ENCODE measurements around the gene HOXA11. TPM values are rescaled to one million over a fixed set of nuclear protein-coding genes. Genes with fewer than 3 reads are reported as not detected.

HOXA11 gene
- polyA plus RNA-seq, 3 donors, result 30.6 to 39.2 (median 37.7) TPM

GRCh38 chr7:27139334-27140125, 45.5 kb downstream of the HOXA11 start:
- DNase-seq, result no peak

GRCh38 chr7:27138985-27139333, 46.1 kb downstream of the HOXA11 start:
- DNase-seq, result no peak

- no peak for DNase-seq
Observed at GRCh38 chr7:27138472-27138871, 46.6 kb downstream of the HOXA11 start.

DNA sequence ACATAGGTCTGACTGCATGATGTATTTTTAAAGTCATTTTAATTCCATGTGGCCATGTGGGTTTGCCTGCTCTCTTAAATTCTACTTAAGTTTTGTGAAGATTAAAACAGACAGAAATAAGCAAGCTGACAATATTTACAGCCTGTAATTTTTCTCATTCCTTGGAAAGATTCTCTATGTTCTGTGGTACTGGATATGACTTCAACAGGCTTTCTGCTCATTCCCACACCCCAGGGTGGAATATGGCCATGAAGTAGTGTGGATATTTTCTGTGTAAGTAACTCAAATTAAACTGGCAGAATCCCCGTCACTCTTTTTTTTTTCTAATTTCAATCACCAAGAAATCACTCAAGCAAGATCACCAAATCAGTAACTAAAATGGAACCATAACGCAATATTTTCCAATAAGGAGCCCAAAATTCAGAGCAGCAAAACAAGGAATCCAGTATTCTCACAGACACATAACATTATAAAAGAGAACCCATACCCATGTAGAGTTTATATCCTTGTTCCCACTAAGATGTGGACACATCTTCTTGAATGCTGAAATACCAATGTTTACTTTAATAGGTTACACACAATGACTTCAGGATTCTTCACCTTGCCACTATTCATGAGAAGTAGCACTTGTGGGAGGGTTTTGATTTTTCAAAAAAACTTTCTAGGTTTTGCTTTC, 47.3 kb downstream of the HOXA11 start:
- DNase-seq, result no peak

GRCh38 chr7:27134392-27134791, 50.6 kb downstream of the HOXA11 start:
- no peak for DNase-seq

DNA sequence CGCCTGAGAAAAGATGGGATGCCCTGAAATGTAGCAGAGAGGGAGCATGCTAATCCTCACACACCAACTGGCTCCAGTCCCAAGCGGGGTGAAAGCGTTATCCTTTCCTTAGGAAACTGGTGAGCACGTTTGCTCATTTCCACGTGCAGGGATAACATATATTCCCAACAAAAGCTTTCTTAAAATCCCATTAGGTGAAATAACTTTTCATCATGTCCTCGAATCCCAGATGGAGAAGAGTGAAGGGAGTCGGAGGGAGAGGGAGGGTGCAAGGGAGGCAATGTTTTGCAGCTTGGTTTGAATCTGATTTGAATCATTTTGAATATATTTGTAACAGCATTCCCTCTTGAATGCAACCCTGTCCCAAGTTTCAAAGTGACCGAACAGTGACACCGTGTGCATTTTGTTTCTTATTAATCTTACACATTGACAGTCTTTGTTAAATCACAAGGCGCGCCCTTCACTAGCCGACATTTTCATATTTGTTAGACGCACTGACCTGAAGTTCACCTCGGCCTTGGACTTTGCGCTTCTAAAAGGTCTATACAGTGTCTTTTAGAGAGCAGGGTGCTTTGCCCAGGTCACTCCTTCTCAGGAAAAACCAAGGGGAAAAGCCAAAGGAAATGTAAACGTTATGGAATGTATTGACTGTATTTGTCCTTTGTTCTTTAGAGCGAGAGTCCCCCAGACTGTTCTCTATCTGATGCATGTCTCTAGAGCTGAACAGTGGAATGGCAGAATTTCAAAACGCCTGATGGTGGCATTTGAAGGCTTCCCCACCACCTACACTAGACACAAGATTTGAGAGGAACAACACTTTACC, 51.4 kb downstream of the HOXA11 start:
- DNase-seq, result no peak

GRCh38 chr7:27132978-27133377, 52.1 kb downstream of the HOXA11 start:
- DNase-seq, result no peak

DNA sequence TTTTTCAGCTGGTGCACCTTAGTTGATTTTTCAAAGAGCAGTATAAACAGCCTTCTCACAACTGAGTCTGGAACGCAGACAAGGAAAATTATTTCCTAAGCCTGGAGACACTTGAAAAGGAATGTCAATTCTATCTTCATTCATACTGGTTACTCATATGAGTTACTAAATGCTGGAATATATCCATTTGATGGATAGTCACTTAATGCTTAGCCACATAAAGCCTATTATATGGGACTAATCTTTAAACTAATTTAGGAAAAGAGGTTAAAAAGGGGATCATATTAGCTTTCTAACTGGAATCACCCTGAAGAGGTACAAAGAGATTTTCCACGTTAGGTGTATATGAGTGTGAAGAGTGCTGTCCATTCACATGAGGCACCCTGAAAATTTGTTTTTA, 52.8 kb downstream of the HOXA11 start:
- no peak for DNase-seq

DNA sequence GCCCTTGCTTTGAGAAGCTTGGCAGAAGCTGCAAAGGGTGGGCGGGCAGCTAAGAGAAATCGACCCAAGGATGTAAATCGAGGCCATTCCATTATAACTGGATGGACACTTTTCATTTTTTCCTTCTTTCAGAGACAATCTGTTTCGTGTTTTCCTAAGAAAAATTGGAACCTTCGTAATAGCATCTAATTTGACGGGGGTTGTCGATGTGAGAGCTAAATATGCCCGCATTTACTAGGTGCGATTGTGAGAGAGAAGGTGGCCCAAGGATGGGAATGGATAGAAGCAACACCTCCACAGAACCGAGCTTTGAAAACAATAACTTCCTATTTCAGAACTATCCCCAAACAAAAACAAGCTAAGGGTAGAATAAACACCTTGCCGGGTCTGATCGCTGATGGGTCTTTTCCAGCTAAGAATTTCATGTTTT, 53.6 kb downstream of the HOXA11 start:
- no peak for DNase-seq

Other genes with a start within 250 kb of the HOXA11 start
- gene HOXA1, start 89.2 kb downstream of the HOXA11 start, polyA plus RNA-seq (ENCODE audit: insufficient read length in 3 of 3), result 1 to 10 TPM; 2.2 to 2.6 (median 2.6) TPM
- gene HOXA2, start 82.5 kb downstream of the HOXA11 start, polyA plus RNA-seq (ENCODE audit: insufficient read length in 3 of 3), result 10 to 100 TPM in 2 of 3 donors, 1 to 10 TPM in 1; 9.5 to 11.8 (median 11.0) TPM
- 10 to 100 TPM; 19.5 to 25.0 (median 21.4) TPM for gene HOXA4, start 54.5 kb downstream of the HOXA11 start, polyA plus RNA-seq (ENCODE audit: insufficient read length in 3 of 3)
- gene HOXA5, start 41.6 kb downstream of the HOXA11 start, polyA plus RNA-seq (ENCODE audit: insufficient read length in 3 of 3), result 10 to 100 TPM; 63.4 to 76.9 (median 64.7) TPM
- gene HOXA6, start 37.5 kb downstream of the HOXA11 start, polyA plus RNA-seq (ENCODE audit: insufficient read length in 3 of 3), result 10 to 100 TPM; 33.3 to 45.1 (median 34.8) TPM
- gene HOXA3, start 32.6 kb downstream of the HOXA11 start, polyA plus RNA-seq (ENCODE audit: insufficient read length in 3 of 3), result 10 to 100 TPM; 39.5 to 49.3 (median 48.7) TPM
- 10 to 100 TPM; 28.1 to 31.7 (median 28.6) TPM for gene HOXA7, start 28.6 kb downstream of the HOXA11 start, polyA plus RNA-seq (ENCODE audit: insufficient read length in 3 of 3)
- 100 to 1,000 TPM; 102 to 118 (median 115) TPM for gene HOXA9, start 19.7 kb downstream of the HOXA11 start, polyA plus RNA-seq (ENCODE audit: insufficient read length in 3 of 3)
- gene HOXA10, start 10.9 kb downstream of the HOXA11 start, polyA plus RNA-seq (ENCODE audit: insufficient read length in 3 of 3), result 100 to 1,000 TPM; 137 to 148 (median 148) TPM
- gene HOXA13, start 14.9 kb upstream of the HOXA11 start, polyA plus RNA-seq (ENCODE audit: insufficient read length in 3 of 3), result under 1 TPM in 1 of 3 donors, not detected in 2; 0.03 TPM
- gene EVX1, start 57.6 kb upstream of the HOXA11 start, polyA plus RNA-seq (ENCODE audit: insufficient read length in 3 of 3), result under 1 TPM in 2 of 3 donors, not detected in 1; 0.11 to 0.12 TPM

All from renal pelvis (tissue), 4 donors.